Measurements from ENCODE around the gene HSPA12A.

Gene HSPA12A

GRCh38 chr10:116743266-116744064, 1.1 kb upstream of the HSPA12A start:
- peak; percentile 88 for DNase-seq (ENCODE audit: insufficient read length, low spot score)
- no peak for FAIRE-seq

GRCh38 chr10:116741391-116742351, 695 bp downstream of the HSPA12A start:
- peak; percentile 49 for DNase-seq (ENCODE audit: insufficient read length, low spot score)
- no peak for FAIRE-seq
- TF ChIP-seq POLR2A (IDR thresholded peaks at IDR 0.05; ENCODE audit: low read depth, low read length), result no peak

More at GRCh38 chr10:116743266-116744064, 1.1 kb upstream of the HSPA12A start:
- TF ChIP-seq POLR2A (IDR thresholded peaks at IDR 0.05; ENCODE audit: low read depth, low read length), result no peak

- DNase-seq (ENCODE audit: insufficient read length, low spot score) (no peak), FAIRE-seq (no peak)
- no peak for TF ChIP-seq POLR2A (IDR thresholded peaks at IDR 0.05; ENCODE audit: low read depth, low read length)
Measured at GRCh38 chr10:116740971-116741370, 1.4 kb downstream of the HSPA12A start.

- FAIRE-seq (no peak), DNase-seq (ENCODE audit: insufficient read length, low spot score) (no peak)
- no peak for TF ChIP-seq POLR2A (IDR thresholded peaks at IDR 0.05; ENCODE audit: low read depth, low read length)
Measured at GRCh38 chr10:116738339-116738738, 4.0 kb downstream of the HSPA12A start.

- DNase-seq (ENCODE audit: insufficient read length, low spot score) (no peak), FAIRE-seq (no peak)
- TF ChIP-seq POLR2A (IDR thresholded peaks at IDR 0.05; ENCODE audit: low read depth, low read length), result no peak
Measured at GRCh38 chr10:116737627-116738327, 4.6 kb downstream of the HSPA12A start.

- DNase-seq (ENCODE audit: insufficient read length, low spot score), result no peak
- FAIRE-seq, result no peak
- TF ChIP-seq POLR2A (IDR thresholded peaks at IDR 0.05; ENCODE audit: low read depth, low read length), result no peak
Measured at GRCh38 chr10:116733566-116733965, 8.8 kb downstream of the HSPA12A start.

GRCh38 chr10:116732573-116732972, 9.8 kb downstream of the HSPA12A start:
- FAIRE-seq (no peak), DNase-seq (ENCODE audit: insufficient read length, low spot score) (no peak)
- TF ChIP-seq POLR2A (IDR thresholded peaks at IDR 0.05; ENCODE audit: low read depth, low read length), result no peak

- no peak for FAIRE-seq
- TF ChIP-seq POLR2A (IDR thresholded peaks at IDR 0.05; ENCODE audit: low read depth, low read length), result no peak
- no peak for DNase-seq (ENCODE audit: insufficient read length, low spot score)
Measured at GRCh38 chr10:116730464-116731260, 11.7 kb downstream of the HSPA12A start.

GRCh38 chr10:116729243-116729642, 13.1 kb downstream of the HSPA12A start:
- no peak for TF ChIP-seq POLR2A (IDR thresholded peaks at IDR 0.05; ENCODE audit: low read depth, low read length)
- DNase-seq (ENCODE audit: insufficient read length, low spot score), result no peak
- no peak for FAIRE-seq

GRCh38 chr10:116728526-116729096, 13.8 kb downstream of the HSPA12A start:
- FAIRE-seq, result no peak
- no peak for TF ChIP-seq POLR2A (IDR thresholded peaks at IDR 0.05; ENCODE audit: low read depth, low read length)

GRCh38 chr10:116723428-116724281, 18.7 kb downstream of the HSPA12A start:
- no peak for TF ChIP-seq POLR2A (IDR thresholded peaks at IDR 0.05; ENCODE audit: low read depth, low read length)
- FAIRE-seq (no peak), DNase-seq (ENCODE audit: insufficient read length, low spot score) (no peak)

More at GRCh38 chr10:116728526-116729096, 13.8 kb downstream of the HSPA12A start:
- no peak for DNase-seq (ENCODE audit: insufficient read length, low spot score)

Measured in H54 (cell line).